NCI-H1436 treated with DMSO at 0.1 percent for 48 hours (cell line): Measurements from ENCODE around the gene HVCN1.
"Not testable (repeated sequence)": the region's sequence is repeated elsewhere in the genome, so short reads cannot be mapped to it uniquely, and the experiment has no call there.

Source experiments
- DNase-seq: peaks from one replicate; lab custom pipeline; 2025; lab: John Stamatoyannopoulos, UW

The HVCN1 gene

GRCh38 chr12:110668480-110669192 is 20.3 kb downstream of the HVCN1 start:
- no peak for DNase-seq

- no peak for DNase-seq
Measured at GRCh38 chr12:110667671-110668070, 21.2 kb downstream of the HVCN1 start.

GRCh38 chr12:110666892-110667291 is 22.0 kb downstream of the HVCN1 start:
- no peak for DNase-seq

- DNase-seq: no peak
Measured at GRCh38 chr12:110661337-110661972, 27.5 kb downstream of the HVCN1 start.

GRCh38 chr12:110658878-110659277 is 30.0 kb downstream of the HVCN1 start:
- no peak for DNase-seq

GRCh38 chr12:110658242-110658641 is 30.7 kb downstream of the HVCN1 start:
- no peak for DNase-seq

GRCh38 chr12:110657747-110658146 is 31.2 kb downstream of the HVCN1 start:
- DNase-seq: no peak

- DNase-seq: no peak
Measured at GRCh38 chr12:110656071-110656655, 32.8 kb downstream of the HVCN1 start.

GRCh38 chr12:110654238-110654637 is 34.7 kb downstream of the HVCN1 start:
- DNase-seq: not testable (repeated sequence)

GRCh38 chr12:110649341-110649847 is 39.5 kb downstream of the HVCN1 start:
- no peak for DNase-seq

GRCh38 chr12:110647631-110648040 is 41.3 kb downstream of the HVCN1 start:
- DNase-seq: no peak

- no peak for DNase-seq
Measured at GRCh38 chr12:110641521-110641920, 47.4 kb downstream of the HVCN1 start.

- DNase-seq: no peak
Measured at GRCh38 chr12:110640275-110641025, 48.5 kb downstream of the HVCN1 start.

GRCh38 chr12:110639336-110640141 is 49.4 kb downstream of the HVCN1 start:
- no peak for DNase-seq

- no peak for DNase-seq
Measured at GRCh38 chr12:110638796-110639195, 50.1 kb downstream of the HVCN1 start.

GRCh38 chr12:110637869-110638441 is 51.0 kb downstream of the HVCN1 start:
- no peak for DNase-seq

- no peak for DNase-seq
Measured at GRCh38 chr12:110636516-110636915, 52.4 kb downstream of the HVCN1 start.

- no peak for DNase-seq
Measured at GRCh38 chr12:110635055-110635454, 53.9 kb downstream of the HVCN1 start.

GRCh38 chr12:110627500-110628195 is 61.3 kb downstream of the HVCN1 start:
- DNase-seq: no peak

- DNase-seq: no peak
Measured at GRCh38 chr12:110622582-110622981, 66.3 kb downstream of the HVCN1 start.

- no peak for DNase-seq
Measured at GRCh38 chr12:110619534-110619953, 69.4 kb downstream of the HVCN1 start.
